Daoy (cell line): ENCODE results near the gene B3GNT7. TPM values are rescaled to one million over a fixed set of nuclear protein-coding genes. Genes with fewer than 3 reads are reported as not detected.
"Not testable (repeated sequence)": the region's sequence is repeated elsewhere in the genome, so short reads cannot be mapped to it uniquely, and the experiment has no call there.

Source experiments
- DNase-seq: peaks from one replicate; pipeline ENCODE4 v3.0.0-alpha.2; 2015; ENCODE audit warnings: low read depth
- total RNA-seq: library from RNA; depleted of rRNA; stranded (reverse); fragments of >200 nt; shearing (Covaris generic); gene quantifications from 2 replicates; pipeline ENCODE4 v1.2.3, GENCODE V29; 2014; rRNA removed

B3GNT7 gene, protein sequence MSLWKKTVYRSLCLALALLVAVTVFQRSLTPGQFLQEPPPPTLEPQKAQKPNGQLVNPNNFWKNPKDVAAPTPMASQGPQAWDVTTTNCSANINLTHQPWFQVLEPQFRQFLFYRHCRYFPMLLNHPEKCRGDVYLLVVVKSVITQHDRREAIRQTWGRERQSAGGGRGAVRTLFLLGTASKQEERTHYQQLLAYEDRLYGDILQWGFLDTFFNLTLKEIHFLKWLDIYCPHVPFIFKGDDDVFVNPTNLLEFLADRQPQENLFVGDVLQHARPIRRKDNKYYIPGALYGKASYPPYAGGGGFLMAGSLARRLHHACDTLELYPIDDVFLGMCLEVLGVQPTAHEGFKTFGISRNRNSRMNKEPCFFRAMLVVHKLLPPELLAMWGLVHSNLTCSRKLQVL
- total RNA-seq = 0.63 and 1.1 TPM in 2 replicates

DNA sequence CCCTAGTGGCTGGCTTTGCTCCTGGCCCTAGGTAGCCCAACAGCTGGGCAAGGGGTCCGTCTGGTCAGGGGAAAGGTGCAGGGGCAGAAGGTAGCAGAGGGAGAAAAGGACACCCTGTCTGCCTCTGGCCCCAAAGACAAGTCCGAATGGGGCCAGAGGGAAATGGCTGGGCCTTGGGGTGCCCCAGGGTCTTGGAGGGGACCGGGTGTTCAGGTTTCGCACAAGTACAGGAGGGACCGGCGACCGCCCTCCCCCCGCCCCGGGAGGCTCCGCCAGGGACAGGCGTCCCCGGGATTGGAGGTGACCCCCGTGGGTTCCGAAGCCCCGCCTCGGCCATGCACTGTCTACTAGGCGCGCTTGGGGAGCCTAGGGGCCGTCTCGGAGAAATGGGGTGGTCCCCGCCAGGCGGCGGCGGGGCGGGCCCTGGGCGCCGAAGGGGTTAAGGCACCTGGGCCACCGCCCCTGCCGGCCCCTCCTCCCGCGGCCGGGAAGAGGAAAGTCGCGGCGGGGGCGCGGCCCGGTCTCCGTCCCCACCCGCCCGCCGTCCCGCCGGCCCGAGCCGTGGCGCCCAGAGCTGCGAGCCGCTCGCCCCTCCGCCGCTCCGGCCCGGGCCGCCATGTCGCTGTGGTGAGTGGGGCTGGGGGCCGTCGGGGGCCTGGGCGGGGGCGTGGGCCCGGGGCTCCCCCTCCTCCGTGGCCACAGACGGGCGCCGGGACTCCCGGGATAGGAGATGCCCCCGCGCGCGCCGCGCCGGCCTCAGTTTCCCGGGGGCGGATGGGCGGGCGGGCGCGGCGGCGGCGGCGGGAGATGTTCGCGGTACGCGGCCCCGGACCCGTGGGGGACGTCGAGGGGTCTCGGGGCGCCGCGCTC lies at the start of gene B3GNT7:
B3GNT7 (plus strand) TSS at position 523 of the 870 bp plus-strand sequence; CDS start at position 617, 94 bp downstream.
- DNase-seq = no peak

DNA sequence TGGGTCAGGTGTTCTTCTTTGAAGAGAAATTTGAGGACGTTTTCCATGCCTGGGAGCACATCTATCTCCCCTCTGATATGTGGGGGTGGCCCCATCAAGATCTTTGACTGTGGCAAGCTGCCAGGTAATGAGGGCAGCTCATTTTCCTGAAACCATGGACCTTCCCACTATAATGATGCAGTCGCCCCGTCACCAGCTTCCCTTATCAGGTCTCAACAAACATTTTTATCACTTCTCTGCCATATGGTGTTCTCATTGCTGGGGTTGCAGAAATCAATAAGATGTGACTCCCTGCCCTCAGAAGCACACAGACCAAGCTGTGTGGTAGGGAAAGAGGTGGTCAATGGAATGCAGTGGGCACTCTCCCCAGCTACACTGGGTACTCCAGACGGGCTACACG lies 48.4 kb upstream of the B3GNT7 start:
- DNase-seq = no peak

DNA sequence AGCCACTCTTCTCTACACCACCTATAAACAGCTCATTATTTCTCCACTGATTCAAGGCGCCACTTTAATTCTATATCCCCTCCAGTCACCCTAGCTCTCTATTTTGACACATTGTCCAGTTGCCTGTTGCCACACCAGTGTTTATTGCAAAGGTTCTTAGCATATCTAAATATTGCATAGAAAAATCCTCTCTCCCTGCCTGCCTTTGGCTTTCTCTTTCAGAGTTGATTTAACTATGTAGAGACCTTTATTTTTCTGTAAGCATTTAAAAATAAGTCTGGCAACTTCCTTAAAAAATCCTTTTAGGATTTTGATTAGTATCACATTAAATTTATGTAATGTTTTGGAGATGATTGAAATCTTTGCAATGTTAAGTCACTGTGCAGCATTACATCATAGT lies 47.9 kb upstream of the B3GNT7 start:
- DNase-seq = no peak

GRCh38 chr2:231348173-231348572 lies 47.3 kb upstream of the B3GNT7 start:
- DNase-seq = no peak

DNA sequence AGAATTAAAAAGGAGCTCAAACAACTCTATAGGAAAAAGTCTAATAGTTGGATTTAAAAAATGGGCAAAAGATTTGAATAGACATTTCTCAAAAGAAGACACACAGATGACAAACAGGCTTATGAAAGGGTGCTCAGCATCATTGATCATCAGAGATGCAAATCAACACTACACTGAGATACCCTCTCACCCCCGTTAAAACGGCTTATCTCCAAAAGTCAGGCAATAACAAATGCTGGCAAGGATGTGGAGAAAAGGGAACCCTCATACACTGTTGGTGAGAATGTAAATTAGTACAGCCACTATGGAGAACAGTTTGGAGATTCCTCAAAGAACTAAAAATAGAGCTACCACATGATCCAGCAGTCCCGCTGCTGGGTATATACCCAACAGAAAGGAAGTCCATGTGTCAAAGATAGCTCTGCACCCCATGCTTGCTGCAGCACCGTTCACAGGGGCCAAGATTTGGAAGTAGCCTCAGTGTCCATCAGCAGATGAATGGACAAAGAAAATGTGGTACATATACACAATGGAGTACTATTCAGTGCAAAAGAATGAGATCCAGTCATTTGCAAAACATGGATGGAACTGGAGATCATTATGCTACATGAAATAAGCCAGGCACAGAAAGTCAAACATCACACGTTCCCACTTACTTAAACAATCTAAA lies 46.7 kb upstream of the B3GNT7 start:
- DNase-seq = no peak

GRCh38 chr2:231349374-231349735 lies 46.2 kb upstream of the B3GNT7 start:
- not testable (repeated sequence) for DNase-seq

- no peak for DNase-seq
Observed at GRCh38 chr2:231351648-231352047, 43.9 kb upstream of the B3GNT7 start.

- DNase-seq = no peak
Observed at GRCh38 chr2:231353469-231353868, 42.0 kb upstream of the B3GNT7 start.

GRCh38 chr2:231355508-231356465 lies 39.7 kb upstream of the B3GNT7 start:
- no peak for DNase-seq

DNA sequence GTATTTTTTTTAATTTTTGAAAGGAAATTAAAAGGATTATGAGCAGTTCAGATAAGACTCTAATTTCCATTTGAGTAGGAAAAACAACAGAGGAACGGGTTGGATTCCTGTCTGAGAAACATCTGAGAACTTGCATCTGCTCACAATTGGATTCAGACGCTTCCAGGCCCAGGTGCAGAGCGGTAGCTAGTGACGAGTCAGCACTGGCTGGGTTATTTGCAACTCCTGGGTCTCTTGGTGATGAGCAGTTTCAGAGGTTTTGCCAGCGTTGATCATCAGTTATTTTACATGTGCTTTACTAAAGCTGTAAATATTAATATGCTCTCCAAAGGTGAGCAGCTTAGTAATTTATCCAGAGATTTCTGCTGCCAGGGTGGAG lies 39.1 kb upstream of the B3GNT7 start:
- DNase-seq = no peak

DNA sequence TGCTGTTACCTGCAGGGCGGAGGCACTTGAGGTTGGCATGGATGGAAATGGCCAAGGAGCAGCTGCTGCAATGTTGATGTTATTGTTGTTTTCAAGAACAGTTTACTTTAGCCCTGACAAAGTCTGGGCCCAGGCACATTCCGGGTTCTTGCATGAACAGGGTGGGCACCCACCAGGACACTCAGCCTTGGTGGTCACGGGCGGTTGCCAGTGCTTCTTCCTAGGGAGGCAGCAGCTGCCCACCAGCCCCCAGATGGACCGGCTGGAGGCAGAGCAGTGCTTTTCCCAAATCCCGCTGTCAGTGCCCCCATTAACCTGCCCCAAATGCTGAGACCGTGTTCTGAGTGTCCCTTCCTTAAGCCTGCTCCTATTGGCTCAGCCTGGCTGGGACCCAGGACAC lies 38.5 kb upstream of the B3GNT7 start:
- no peak for DNase-seq

DNA sequence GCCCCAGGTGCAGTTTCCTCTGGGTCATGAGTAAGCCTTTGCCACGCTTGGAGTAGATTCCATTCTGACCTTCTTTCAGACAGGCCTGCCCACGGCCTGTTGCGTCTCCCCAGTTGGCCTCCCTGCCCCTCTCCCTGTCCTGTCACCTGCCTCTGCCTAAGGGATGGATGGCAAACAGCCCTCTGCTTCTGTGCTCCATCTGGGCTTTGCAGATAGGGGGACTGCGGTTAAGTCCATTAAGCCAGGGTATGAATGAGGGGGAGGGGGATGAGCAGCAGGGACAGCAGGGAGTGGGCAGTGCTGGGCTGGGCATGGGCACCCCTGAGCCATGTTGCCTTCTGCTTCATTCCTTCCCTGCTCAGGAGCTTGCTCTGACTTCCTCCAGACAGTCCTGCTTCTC lies 37.6 kb upstream of the B3GNT7 start:
- DNase-seq = no peak

- DNase-seq = no peak
Observed at GRCh38 chr2:231359441-231359840, 36.1 kb upstream of the B3GNT7 start.

DNA sequence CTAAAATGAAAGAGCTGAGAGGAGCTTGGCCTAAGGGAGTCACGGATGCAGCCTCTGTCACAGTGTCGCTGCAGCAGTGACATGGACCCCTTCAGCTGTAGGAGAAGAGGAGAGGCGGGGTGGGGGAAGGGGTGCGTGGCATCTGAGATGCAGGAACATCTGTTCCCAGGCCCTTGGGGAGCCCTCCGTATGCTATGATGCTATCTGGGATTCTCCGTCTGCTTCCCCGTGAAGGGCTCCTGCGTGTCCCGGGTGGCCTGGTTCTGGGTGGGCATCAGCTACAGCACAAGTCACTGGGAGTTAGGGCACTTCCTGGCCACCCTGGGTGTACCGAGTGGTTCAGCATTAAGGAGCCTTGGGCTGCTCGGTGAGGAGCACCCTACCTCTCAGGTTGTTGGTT lies 35.6 kb upstream of the B3GNT7 start:
- DNase-seq = no peak

- no peak for DNase-seq
Observed at GRCh38 chr2:231360401-231360800, 35.1 kb upstream of the B3GNT7 start.

- no peak for DNase-seq
Observed at GRCh38 chr2:231360881-231361371, 34.6 kb upstream of the B3GNT7 start.

DNA sequence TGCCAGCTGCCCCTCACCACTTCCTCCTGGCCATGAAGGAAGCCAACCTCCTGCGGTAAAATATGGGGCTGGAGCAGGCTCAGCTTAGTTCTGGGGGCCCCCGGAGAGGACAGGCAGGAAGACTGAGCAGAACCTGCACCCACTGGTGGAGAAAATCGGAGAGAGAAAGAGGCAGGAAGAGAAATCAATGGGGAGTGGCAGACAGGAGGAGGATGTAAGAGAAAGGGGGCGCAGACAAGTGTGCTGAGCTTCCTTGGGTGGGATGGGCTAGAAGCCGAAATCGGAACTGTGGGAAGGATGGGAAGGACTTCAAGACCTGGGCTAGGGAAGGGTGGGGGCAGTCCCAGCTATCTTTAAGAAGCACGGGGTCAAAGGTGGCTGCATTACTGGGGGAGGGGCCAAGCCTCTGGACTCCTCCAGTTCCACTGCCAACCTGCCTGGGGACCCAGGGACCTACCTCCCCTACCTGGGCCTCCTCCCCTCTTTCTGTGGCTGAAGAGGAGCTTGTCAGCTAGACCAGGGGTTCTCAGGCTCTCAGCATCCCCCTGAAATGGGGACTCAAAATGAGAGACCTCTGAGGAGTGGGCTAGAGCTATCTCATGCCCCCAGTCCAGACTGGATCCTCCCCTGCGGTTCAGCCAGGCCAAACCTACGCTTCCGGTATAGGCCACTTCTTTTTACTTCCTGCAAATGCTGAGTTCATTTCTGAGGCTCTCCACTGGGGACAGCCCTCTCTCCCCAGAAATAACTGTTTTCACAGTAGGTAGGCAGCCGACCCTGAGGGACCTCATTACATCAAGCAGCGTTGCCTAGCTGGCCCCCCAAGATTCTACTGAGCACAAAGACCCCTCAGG lies 33.6 kb upstream of the B3GNT7 start:
- no peak for DNase-seq

- no peak for DNase-seq
Observed at GRCh38 chr2:231362555-231363184, 32.8 kb upstream of the B3GNT7 start.

DNA sequence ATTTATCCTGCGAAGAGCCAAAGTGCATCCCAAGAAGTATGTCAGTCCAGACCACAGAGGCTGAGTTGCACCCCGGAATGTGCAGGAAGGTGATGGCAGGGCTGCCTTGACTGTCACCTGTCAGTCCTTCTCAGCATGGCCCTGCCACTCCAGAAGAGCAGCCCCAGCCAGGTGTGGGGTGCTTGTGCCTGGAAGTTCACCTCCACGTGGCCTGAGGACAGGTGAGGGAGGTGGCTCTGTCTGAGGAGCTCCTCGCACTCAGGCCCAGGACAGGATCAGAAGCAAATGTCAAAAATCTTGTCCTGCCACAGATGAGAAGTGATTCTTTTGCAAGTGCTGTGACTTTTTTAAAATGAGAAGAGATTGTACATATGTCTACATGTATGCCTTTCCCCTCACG lies 31.4 kb upstream of the B3GNT7 start:
- no peak for DNase-seq
